HEK293T (cell line): ENCODE data around the gene DCLRE1B.

ENCODE experiments used
- CTCF ChIA-PET: fragments of 350-600 bp; formaldehyde crosslinking; extraction: SDS; loops from one replicate; lab custom pipeline; 2021; ENCODE audit warnings: antibody characterized with exemption, inconsistent platforms; lab: Yijun Ruan, JAX
- POLR2A ChIA-PET: fragments of 350-600 bp; formaldehyde crosslinking; extraction: SDS; loops from one replicate; lab custom pipeline; 2020; ENCODE audit warnings: antibody characterized with exemption, inconsistent platforms; lab: Yijun Ruan, JAX
- DNase-seq: peaks from one replicate; pipeline ENCODE4 v3.0.0; 2012; ENCODE audit warnings: mixed read lengths; ENCODE audit errors: extremely low spot score
- ARNT ChIP-seq: fragments of 450-650 bp; IDR thresholded peaks from 2 replicates; pipeline ENCODE4 v1.6.1; 2017; ENCODE audit warnings: mild to moderate bottlenecking
- BHLHE40 ChIP-seq: fragments of 450-650 bp; IDR thresholded peaks from 2 replicates; pipeline ENCODE4 v1.6.1; 2016; ENCODE audit warnings: mild to moderate bottlenecking, moderate library complexity, borderline replicate concordance
- CTBP1 ChIP-seq: fragments of 450-650 bp; IDR thresholded peaks from 2 replicates; pipeline ENCODE4 v1.6.1; 2016; ENCODE audit warnings: borderline replicate concordance
- ELF4 ChIP-seq: fragments of 450-650 bp; IDR thresholded peaks from 2 replicates; pipeline ENCODE4 v1.6.1; 2017; ENCODE audit warnings: antibody characterized with exemption
- FOXA1 ChIP-seq: fragments of 450-650 bp; IDR thresholded peaks from 2 replicates; pipeline ENCODE4 v1.6.1; 2016; ENCODE audit warnings: mild to moderate bottlenecking
- FOXK2 ChIP-seq: fragments of 450-650 bp; IDR thresholded peaks from 2 replicates; pipeline ENCODE4 v1.6.1; 2016; ENCODE audit warnings: mild to moderate bottlenecking
- FOXM1 ChIP-seq: fragments of 450-650 bp; IDR thresholded peaks from 2 replicates; pipeline ENCODE4 v1.6.1; 2017; ENCODE audit warnings: mild to moderate bottlenecking, borderline replicate concordance
- HDGF ChIP-seq: fragments of 450-650 bp; IDR thresholded peaks from 2 replicates; pipeline ENCODE4 v1.6.1; 2017; ENCODE audit warnings: antibody characterized with exemption, borderline replicate concordance
- L3MBTL2 ChIP-seq: fragments of 450-650 bp; conservative IDR thresholded peaks from 2 replicates; pipeline ENCODE4 v1.6.1; 2016; ENCODE audit warnings: mild to moderate bottlenecking
- LEF1 ChIP-seq: fragments of 450-650 bp; IDR thresholded peaks from 2 replicates; pipeline ENCODE4 v1.6.1; 2017; ENCODE audit warnings: mild to moderate bottlenecking, borderline replicate concordance
- NFRKB ChIP-seq: fragments of 450-650 bp; IDR thresholded peaks from 2 replicates; pipeline ENCODE4 v1.6.1; 2016; ENCODE audit warnings: mild to moderate bottlenecking, moderate library complexity
- PKNOX1 ChIP-seq: fragments of 450-650 bp; IDR thresholded peaks from 2 replicates; pipeline ENCODE4 v1.6.1; 2016
- SP1 ChIP-seq: fragments of 450-650 bp; IDR thresholded peaks from 2 replicates; pipeline ENCODE4 v1.6.1; 2017
- SUZ12 ChIP-seq: fragments of 450-650 bp; IDR thresholded peaks from 2 replicates; pipeline ENCODE4 v1.6.1; 2016; ENCODE audit warnings: mild to moderate bottlenecking
- TARDBP ChIP-seq: fragments of 450-650 bp; IDR thresholded peaks from 2 replicates; pipeline ENCODE4 v1.6.1; 2016
- ZNF384 ChIP-seq: fragments of 450-650 bp; IDR thresholded peaks from 2 replicates; pipeline ENCODE4 v1.6.1; 2016

Gene DCLRE1B

GRCh38 chr1:113913312-113913668 lies 8.2 kb downstream of the DCLRE1B start:
- POLR2A ChIA-PET = interaction anchor here (0.6 to 2.3 kb wide), 4 partner anchors 9 to 153 kb away, joined by 3 to 9 read pairs (median 4); partner anchors contain the start of genes AP4B1, DCLRE1B and HIPK1
- CTCF ChIA-PET = no interaction called here
- TF ChIP-seq FOXA1 = no peak
- no peak for DNase-seq

GRCh38 chr1:113913887-113914664 lies 8.9 kb downstream of the DCLRE1B start:
- ChIA-PET CTCF (no interaction called here), POLR2A (interaction anchor here (1.6 to 2.3 kb wide), 2 partner anchors 15 to 154 kb away, joined by 4 to 9 read pairs; partner anchors contain the start of gene HIPK1)
- TF ChIP-seq ELF4 = no peak
- no peak for TF ChIP-seq PKNOX1
- TF ChIP-seq ARNT = no peak
- no peak for TF ChIP-seq BHLHE40
- no peak for TF ChIP-seq FOXA1
- no peak for TF ChIP-seq HDGF
- TF ChIP-seq TARDBP = no peak
- no peak for TF ChIP-seq SUZ12
- no peak for TF ChIP-seq SP1
- no peak for TF ChIP-seq FOXK2
- TF ChIP-seq NFRKB = no peak
- no peak for TF ChIP-seq CTBP1
- DNase-seq = no peak

- ChIA-PET POLR2A (interaction anchor here (2.7 kb wide), 1 partner anchor 12 kb away, joined by 15 read pairs; the partner anchor contains the start of gene HIPK1), CTCF (no interaction called here)
- DNase-seq = no peak
- TF ChIP-seq HDGF (no peak), SUZ12 (no peak), BHLHE40 (no peak), FOXM1 (no peak), FOXA1 (no peak), L3MBTL2 (no peak), TARDBP (no peak), LEF1 (no peak), ZNF384 (no peak), NFRKB (no peak), ARNT (no peak), ELF4 (no peak), PKNOX1 (no peak)
These were observed 11.8 kb downstream of the DCLRE1B start for GRCh38 chr1:113916974-113917373.

- DNase-seq = no peak
- ChIA-PET POLR2A (interaction anchor here (1.3 to 2.7 kb wide), 2 partner anchors 12 to 13 kb away, joined by 3 to 15 read pairs; partner anchors contain the start of genes AP4B1, DCLRE1B and HIPK1), CTCF (interaction anchor here (0.6 kb wide), 1 partner anchor 845 kb away, joined by 3 read pairs; the partner anchor contains the start of gene LRIG2)
- TF ChIP-seq PKNOX1 (no peak), NFRKB (no peak), CTBP1 (no peak), ARNT (no peak), BHLHE40 (no peak), FOXM1 (no peak), ZNF384 (no peak), HDGF (no peak), FOXK2 (no peak), SUZ12 (no peak), L3MBTL2 (no peak), SP1 (no peak), TARDBP (no peak), ELF4 (no peak), FOXA1 (no peak), LEF1 (no peak)
These were observed 12.4 kb downstream of the DCLRE1B start for GRCh38 chr1:113917400-113918082.

- ChIA-PET CTCF (no interaction called here), POLR2A (interaction anchor here (1.3 to 2.7 kb wide), 2 partner anchors 11 to 14 kb away, joined by 3 to 15 read pairs; partner anchors contain the start of genes AP4B1, DCLRE1B and HIPK1)
- no peak for DNase-seq
- TF ChIP-seq SP1 (no peak), BHLHE40 (no peak), CTBP1 (no peak), ZNF384 (no peak), TARDBP (no peak), ELF4 (no peak)
These were observed 13.1 kb downstream of the DCLRE1B start for GRCh38 chr1:113918243-113918642.

GRCh38 chr1:113922957-113923356 lies 17.8 kb downstream of the DCLRE1B start:
- DNase-seq = no peak
- ChIA-PET CTCF (no interaction called here), POLR2A (no interaction called here)
- no peak for TF ChIP-seq BHLHE40
- TF ChIP-seq HDGF = no peak
- TF ChIP-seq FOXK2 = no peak
- TF ChIP-seq L3MBTL2 = no peak
- TF ChIP-seq SP1 = no peak
- TF ChIP-seq ELF4 = no peak
- TF ChIP-seq NFRKB = no peak
- TF ChIP-seq FOXA1 = no peak
- no peak for TF ChIP-seq TARDBP
- no peak for TF ChIP-seq CTBP1
- no peak for TF ChIP-seq ARNT
